LNCaP clone FGC (cell line): ENCODE data around the gene GATC.

Experiments used
- DNase-seq: peaks from one replicate; pipeline ENCODE4 v3.0.0-alpha.2; 2011; ENCODE audit warnings: low read depth
- H3K4me3 ChIP-seq: 2 replicates; pipeline ENCODE4 v1.5.1; 2011; ENCODE audit warnings: mild to moderate bottlenecking, low read depth, low read length, control low read depth
- TF ChIP-seq, protein P1 (sequence below): IDR thresholded peaks from 2 replicates; pipeline ENCODE4 v1.5.1; 2012; ENCODE audit warnings: mild to moderate bottlenecking; ENCODE audit not compliant: control insufficient read depth, insufficient read depth; ENCODE audit errors: extremely low read depth

Gene GATC, protein sequence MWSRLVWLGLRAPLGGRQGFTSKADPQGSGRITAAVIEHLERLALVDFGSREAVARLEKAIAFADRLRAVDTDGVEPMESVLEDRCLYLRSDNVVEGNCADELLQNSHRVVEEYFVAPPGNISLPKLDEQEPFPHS

DNA sequence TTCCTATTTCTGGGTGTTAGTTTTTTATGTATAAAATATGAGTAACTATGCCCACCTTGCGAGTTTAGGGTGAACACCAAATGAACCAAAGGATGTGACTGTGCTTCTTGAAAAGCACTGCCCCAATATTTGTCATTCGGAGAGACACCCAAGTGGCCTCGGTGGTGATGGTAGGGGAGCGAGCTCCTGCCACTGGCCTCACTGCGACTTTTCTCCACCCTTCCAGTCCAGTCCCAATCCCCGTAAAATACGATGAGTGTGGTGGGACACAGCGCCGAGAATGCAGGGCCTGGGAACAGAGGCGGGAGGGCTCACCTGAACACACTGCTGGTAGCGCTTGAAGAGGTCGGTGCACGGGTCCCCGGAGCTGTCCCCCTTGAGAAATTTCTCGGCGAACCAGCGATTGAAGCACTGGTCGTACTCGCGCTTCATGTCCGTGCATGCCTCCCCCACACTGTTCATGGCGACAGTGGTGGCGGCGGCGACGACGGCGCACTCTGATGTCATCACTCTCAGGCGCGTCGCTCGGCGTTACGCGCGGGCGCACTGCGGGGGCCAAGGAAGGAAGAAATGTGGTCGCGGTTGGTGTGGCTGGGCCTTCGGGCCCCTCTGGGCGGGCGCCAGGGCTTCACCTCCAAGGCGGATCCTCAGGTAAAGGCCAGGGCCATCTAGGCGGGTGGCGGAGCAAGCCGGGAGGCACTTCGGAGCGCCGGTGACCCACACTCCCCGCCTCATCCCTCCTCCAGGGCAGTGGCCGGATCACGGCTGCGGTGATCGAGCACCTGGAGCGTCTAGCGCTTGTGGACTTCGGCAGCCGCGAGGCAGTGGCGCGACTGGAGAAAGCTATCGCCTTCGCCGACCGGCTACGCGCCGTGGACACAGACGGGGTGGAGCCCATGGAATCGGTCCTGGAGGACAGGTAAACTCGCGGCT, at the start of gene GATC, which contains the start of gene TRIAP1:
GATC (plus strand) TSS at position 534 of the 933 bp plus-strand sequence; CDS start at position 571, 37 bp downstream.
TRIAP1 (minus strand) TSS at position 474 of the 933 bp plus-strand sequence; CDS start at position 462, 12 bp downstream.
- peak; percentile 39 for DNase-seq
- TF ChIP-seq, protein P1, sequence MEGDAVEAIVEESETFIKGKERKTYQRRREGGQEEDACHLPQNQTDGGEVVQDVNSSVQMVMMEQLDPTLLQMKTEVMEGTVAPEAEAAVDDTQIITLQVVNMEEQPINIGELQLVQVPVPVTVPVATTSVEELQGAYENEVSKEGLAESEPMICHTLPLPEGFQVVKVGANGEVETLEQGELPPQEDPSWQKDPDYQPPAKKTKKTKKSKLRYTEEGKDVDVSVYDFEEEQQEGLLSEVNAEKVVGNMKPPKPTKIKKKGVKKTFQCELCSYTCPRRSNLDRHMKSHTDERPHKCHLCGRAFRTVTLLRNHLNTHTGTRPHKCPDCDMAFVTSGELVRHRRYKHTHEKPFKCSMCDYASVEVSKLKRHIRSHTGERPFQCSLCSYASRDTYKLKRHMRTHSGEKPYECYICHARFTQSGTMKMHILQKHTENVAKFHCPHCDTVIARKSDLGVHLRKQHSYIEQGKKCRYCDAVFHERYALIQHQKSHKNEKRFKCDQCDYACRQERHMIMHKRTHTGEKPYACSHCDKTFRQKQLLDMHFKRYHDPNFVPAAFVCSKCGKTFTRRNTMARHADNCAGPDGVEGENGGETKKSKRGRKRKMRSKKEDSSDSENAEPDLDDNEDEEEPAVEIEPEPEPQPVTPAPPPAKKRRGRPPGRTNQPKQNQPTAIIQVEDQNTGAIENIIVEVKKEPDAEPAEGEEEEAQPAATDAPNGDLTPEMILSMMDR: no peak
- H3K4me3 ChIP-seq: peak within 1 kb of the TSS; percentile 99

- no peak overlapping the region for H3K4me3 ChIP-seq
- TF ChIP-seq, protein P1: no peak
- peak; percentile 30 for DNase-seq
Observed at GRCh38 chr12:120397824-120398540, 48.3 kb upstream of the GATC start.

DNA sequence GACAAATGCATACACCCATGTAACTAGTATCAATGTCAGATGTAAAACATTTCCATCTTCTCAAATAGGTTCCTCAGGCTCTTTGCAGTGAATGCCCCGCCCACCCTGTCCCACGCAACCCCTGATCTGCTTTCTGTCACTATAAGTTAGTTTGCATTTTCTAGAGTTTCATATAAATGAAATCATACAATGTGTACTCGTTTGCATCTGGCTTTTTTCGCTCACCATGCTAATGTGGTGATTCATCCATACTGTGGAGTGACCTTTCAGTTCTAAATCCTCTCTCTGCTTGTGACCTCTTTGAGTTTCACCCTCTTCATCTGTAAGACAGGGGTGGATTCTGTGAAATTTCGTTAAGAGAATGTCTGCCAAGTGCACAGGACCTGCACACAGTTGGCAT, 46.7 kb upstream of the GATC start:
- TF ChIP-seq, protein P1: no peak
- no peak for DNase-seq
- no peak overlapping the region for H3K4me3 ChIP-seq

- TF ChIP-seq, protein P1: no peak
- DNase-seq: no peak
- H3K4me3 ChIP-seq: no peak overlapping the region
Observed at GRCh38 chr12:120402217-120402616, 44.0 kb upstream of the GATC start.

DNA sequence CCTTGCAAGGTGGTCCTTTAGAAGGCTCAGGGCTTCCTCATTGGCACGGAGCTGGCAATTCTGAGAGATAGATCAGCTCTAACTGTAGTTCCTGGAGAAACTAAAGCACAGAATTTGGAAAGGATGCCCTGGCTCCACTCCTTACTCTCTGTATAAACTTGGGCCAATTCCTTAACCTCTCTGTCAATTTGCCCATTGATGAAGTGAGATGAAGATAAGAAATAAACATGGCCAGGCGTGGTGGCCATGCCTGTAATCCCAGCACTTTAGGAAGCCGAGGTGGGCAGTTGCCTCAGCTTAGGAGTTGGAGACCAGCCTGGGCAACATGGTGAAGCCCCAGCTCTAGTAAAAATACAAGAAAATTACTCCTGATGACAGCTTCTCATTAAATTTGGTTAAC, 42.4 kb upstream of the GATC start:
- no peak overlapping the region for H3K4me3 ChIP-seq
- TF ChIP-seq, protein P1: no peak
- DNase-seq: no peak

DNA sequence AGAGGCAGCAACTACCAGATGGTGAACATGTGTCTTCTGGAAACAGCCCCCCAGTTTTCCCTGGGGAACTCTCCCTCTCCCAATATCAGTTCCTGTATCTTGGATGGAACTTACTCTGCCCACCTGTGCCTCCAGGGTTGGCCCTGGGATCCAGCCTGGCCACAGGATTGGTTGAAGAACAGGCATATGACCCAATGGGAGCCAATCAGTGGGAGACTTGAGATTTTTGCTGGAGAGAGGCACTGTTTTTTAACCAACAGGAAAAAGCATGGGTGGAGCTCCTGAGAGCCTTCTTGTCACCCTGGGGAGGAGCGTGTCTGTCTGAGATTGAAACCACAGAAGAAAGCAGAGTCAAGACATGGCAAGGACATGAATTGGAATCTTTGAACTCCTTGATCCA, 42.0 kb upstream of the GATC start:
- no peak overlapping the region for H3K4me3 ChIP-seq
- no peak for DNase-seq
- TF ChIP-seq, protein P1: no peak
